Measurements from ENCODE around the gene OCIAD2.

GRCh38 chr4:48949086-48949485 lies 42.5 kb upstream of the OCIAD2 start:
- TF ChIP-seq CTCF (IDR thresholded peaks at IDR 0.05; ENCODE audit: control extremely low read depth in 1 of 3, insufficient read depth in 1 of 3, low read depth in 1 of 3, low read length in 3 of 3) = no peak
- TF ChIP-seq MAX (IDR thresholded peaks at IDR 0.05) = no peak
- TF ChIP-seq POLR2A (IDR thresholded peaks at IDR 0.05; ENCODE audit: control extremely low read depth in 1 of 2, low read depth in 2 of 2, low read length in 2 of 2) = no peak
- no peak for TF ChIP-seq EGR1 (IDR thresholded peaks at IDR 0.05; ENCODE audit: borderline replicate concordance, low read depth, low read length)
- no peak for TF ChIP-seq JUN (IDR thresholded peaks at IDR 0.05; ENCODE audit: low read depth, low read length)
- no peak for TF ChIP-seq POLR2AphosphoS5 (IDR thresholded peaks at IDR 0.05; ENCODE audit: low read depth, low read length)
